GM21515 (cell line): ENCODE data around the gene CNBD2.
"Not testable (repeated sequence)": the region's sequence is repeated elsewhere in the genome, so short reads cannot be mapped to it uniquely, and the experiment has no call there.

Source experiments
- ATAC-seq: cut with Tn5 transposase; IDR thresholded peaks from one replicate; pipeline ENCODE4 v1.9.1; 2021; ENCODE audit not compliant: unreplicated experiment

CNBD2 gene

GRCh38 chr20:35967979-35968640 lies at the start of gene CNBD2:
Gene CNBD2 (plus strand): TSS chr20:35968590. CDS start chr20:35968763, 173 bp downstream.
- ATAC-seq = no peak

DNA sequence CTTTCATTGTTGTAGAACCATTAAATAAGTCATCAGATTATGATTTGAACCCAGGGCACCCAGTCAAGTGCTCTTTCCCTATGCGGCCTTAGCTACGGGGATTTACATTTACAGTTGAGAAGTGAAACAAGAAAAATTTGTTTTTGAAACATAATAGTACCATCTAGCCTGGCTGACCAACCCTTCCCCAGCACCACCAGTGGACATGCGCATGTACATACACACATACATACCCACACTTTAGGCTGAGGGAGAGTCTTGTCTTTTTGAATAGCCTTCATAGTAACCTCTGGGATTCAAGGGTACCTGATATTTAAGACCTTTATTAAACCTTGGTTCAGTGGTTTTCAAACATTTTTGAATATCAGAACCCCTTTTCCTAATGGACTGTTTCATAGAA lies 47.9 kb upstream of the CNBD2 start:
- ATAC-seq = no peak

DNA sequence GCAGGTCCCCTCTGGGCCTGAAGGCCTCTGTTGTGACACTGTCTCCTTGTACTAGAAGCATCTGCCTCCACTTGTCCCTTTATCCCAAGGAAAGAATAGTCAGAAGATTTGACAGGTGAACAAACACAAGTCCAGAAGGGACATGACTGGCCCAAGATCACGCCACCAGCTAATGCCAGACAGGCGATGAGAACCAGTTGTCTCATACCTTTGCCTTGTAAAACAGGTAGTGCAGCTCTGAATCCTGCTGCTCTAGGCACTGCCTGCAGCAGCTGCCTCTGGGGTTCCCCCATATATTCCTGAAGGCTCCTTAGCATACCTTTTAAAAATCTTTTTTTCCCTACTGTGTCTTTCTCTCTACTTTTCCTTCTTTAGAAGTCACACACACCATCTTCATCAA lies 39.1 kb upstream of the CNBD2 start:
- no peak for ATAC-seq

DNA sequence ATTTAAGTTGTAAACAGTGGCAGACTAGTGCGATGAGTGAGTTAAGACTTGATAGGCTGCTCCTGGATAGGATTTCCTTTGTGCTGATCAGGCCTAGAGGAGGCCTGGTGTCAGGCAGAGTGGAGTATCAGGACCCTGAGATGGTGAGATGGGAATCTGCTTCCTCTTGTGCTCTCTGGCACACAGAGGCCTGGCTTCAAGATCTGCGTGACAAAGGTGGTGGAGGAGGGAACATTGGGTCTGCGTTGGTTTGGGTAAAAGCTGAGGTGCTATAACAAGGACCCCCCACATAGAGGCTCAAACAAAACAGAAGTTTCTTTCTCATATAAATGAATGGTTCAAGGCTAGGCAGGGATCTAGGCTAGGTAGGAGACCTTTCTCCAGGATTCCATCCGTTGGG lies 34.3 kb upstream of the CNBD2 start:
- ATAC-seq = no peak

DNA sequence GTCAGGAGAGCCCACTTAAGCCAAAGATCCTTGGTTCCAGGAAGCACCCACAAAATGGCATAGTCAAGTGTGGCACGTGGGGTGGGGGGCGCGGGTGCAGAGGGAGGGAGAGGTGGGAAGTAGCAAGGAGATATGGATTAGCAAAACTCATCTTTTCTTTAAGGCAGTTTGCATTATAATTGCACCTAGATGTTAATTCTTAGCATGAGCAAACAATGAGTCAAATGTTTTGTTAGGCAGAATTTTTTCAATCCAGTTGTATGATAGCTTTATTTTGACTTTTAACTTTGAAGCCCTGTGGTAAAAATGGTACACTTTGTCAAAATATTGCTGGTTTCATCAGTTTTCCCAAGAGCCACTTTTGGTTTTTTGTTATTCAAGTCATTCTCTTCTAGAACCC lies 29.1 kb upstream of the CNBD2 start:
- ATAC-seq = no peak

GRCh38 chr20:35941620-35942019 lies 26.8 kb upstream of the CNBD2 start:
- ATAC-seq = no peak

DNA sequence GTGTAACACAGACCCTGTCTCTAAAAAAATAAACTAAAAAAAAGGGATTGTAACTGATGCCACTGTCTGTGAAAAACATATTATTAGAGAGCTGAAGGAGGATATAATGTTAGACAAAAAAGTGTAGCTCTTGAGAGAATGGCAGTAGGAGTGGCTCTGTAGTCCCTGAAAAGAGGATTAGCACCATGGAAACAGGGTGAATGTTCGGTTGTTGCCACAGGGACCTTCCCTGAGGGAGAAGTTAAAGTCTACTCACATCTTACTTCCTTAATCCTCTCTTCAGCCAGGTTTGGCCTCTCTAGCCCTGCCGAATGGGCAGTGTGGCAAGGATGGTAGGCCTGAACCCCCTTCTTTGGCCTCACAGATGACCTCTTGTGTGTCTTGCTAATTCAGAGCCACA lies 26.1 kb upstream of the CNBD2 start:
- no peak for ATAC-seq

GRCh38 chr20:35947489-35947888 lies 20.9 kb upstream of the CNBD2 start:
- no peak for ATAC-seq

DNA sequence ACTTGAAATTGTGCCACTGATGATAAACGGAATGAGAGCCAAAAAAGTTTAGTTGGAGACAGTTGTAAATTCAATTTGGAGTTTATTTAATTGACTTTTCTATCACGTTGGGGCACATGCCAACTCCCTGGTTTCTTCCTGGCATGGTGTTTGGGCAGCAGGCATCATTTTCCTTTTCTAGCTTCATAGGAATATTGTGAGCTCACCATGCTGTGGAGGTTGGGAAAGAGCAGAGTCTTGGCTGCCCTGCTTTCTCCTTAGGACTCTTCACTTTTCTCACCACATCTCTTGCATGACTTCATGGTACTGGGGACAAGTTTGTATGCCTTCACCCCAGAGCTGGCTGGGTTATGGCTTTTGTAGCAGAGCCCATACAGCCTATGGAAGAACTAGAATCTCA lies 20.5 kb upstream of the CNBD2 start:
- ATAC-seq = no peak

GRCh38 chr20:35950093-35950492 lies 18.3 kb upstream of the CNBD2 start:
- no peak for ATAC-seq

- not testable (repeated sequence) for ATAC-seq
These were observed 16.3 kb upstream of the CNBD2 start for GRCh38 chr20:35952080-35952479.

- no peak for ATAC-seq
These were observed 15.7 kb upstream of the CNBD2 start for GRCh38 chr20:35952480-35953386.

DNA sequence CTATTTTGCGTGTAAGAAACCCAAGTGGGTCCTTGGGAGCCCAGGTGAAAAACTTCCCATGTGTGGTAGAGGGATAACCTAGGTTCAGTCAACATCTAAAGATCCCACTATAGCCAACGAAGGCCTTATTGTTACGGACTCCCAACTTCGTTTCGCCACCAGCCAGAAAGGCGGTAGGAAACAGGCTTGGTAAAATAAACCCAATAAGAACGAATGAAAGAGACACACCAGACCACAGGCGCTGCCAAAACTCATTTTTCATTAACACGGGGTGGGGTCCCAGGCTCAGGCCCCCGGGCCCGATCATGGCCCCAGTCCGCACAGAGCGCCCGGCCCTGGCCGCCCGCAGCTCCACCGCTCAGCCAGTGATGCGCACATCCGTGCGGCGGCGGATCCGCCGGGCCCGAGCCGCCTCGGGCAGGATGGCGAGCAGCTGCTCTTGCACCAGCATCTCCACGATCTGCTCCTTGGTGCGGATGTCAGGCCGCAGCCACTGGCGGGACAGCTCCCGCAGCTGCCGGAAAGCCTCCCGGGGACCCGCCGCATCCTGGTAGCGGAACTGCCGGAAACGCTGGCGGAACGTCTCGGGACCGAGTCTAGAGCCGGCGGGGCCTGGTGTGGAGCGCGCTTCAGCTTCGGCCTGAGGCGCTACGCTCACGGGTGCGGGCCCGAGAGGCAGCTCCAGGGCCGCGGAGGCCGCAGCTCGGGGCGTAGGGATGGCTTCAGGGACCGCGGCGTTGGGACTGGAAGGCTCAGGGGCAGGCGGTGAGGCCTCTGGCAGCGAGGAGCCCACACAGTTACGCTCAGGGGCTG lies 14.8 kb upstream of the CNBD2 start:
- peak; percentile 24 for ATAC-seq

DNA sequence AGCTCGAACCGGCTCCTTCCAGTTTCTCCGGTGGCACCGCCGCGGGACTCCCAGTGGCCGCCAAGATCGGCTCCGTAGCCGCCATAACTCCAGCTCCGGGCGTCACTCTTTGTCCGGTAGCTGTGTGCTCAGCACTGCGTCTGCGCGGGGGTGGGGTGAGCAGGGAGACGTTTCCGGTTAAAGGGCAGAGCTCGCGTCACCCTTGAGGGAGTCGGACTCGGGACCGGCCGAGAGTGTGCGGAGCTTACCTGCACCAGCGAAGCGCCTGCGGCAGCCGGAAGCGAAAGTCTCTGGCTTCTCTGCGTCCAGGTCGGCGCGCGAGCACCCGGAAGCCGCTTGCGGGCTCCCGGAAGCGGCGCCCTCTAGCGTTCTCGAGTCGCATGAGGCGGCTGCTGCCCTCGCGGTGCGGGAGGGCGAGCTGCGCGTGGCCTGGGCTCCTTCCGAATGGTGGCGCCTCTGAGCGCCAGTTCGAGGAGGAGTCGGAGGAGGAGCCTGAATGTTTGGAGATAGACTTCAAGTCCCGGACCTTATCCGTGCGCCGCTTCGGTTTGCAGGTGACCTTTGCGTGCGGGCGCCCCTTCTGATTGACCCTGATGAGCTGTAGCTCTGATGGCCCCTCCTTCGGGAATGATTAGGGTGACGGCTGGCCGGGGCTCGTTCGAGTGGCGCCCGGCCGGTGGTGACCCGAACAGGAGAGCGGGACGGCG lies 14.0 kb upstream of the CNBD2 start, which contains the start of gene SCAND1:
Gene SCAND1 (minus strand): TSS at position 303 of the 707 bp plus-strand sequence. CDS start 218 bp downstream, at position 85.
- ATAC-seq = peak; percentile 86

DNA sequence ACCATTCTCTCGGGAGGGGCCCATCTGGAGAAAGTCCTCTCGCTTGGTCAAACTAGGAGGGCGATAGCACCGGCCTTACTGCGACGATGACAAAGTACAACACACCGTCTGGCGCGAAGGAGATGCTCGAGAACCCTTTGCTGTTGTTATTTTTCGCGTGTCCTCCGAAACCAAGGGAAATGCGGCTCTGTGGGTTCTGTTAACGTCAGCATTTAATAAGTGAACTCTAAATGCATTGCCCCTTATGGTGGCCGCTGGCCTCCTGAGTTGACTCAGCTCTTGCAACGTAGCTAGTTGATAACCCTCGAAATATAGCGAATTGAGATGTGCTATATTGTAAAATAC lies 13.5 kb upstream of the CNBD2 start:
- ATAC-seq = no peak

DNA sequence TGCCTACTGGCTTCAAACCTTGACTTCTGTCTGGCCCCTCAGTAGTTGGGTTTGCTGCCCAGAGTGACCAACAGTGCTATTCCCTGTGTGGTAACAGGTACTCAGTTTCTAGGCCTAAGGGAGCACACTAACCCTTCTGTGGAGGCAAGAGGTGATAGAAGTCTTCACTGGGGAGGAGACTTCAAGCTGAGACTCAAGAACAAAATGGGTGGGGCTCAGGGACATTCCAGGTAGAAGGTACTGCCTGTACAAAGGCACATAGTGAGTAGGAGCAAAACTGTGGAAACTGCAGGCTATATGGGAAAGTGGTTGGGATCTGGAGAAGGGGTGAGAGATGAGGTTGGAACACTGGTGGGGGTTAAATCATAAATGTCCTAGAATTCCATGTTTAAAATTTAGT lies 11.8 kb upstream of the CNBD2 start:
- ATAC-seq = no peak

GRCh38 chr20:35959291-35959690 lies 9.1 kb upstream of the CNBD2 start:
- not testable (repeated sequence) for ATAC-seq

GRCh38 chr20:35963878-35964277 lies 4.5 kb upstream of the CNBD2 start:
- ATAC-seq = no peak

DNA sequence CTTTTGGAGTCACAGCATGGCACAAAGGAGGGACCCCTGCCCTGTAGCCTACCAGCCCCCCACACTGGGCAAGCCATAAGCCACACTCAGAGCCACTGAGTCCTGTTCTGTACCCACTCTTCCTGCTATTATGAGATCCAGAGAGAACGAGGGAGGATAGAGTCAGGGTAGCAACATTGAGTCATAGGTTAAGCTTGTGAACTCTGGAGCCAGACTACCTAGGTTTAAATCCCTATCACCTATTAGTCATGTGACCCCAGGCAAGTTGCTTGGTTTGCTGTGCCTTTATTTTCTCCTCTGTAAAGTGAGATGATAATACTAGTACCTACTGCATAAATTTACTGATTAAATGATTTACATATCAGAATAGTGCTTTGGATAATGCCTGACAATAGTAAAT lies 540 bp downstream of the CNBD2 start:
- ATAC-seq = no peak

- ATAC-seq = no peak
These were observed 3.6 kb downstream of the CNBD2 start for GRCh38 chr20:35971981-35972380.

GRCh38 chr20:35972462-35972861 lies 4.1 kb downstream of the CNBD2 start:
- ATAC-seq = no peak
